SK-N-SH (cell line): ENCODE data around the gene WDR5B.

Experiments
- CTCF ChIP-seq: fragments of 200-600 bp; sonication (generic); IDR thresholded peaks from 2 replicates; pipeline ENCODE4 v1.6.1; 2017; ENCODE audit warnings: antibody characterized with exemption, mild to moderate bottlenecking, moderate library complexity
- FOSL2 ChIP-seq: IDR thresholded peaks from 2 replicates; pipeline ENCODE4 v1.4.0; 2012; ENCODE audit warnings: low read depth, mild to moderate bottlenecking, moderate library complexity, borderline replicate concordance
- MXI1 ChIP-seq: IDR thresholded peaks from 2 replicates; pipeline ENCODE4 v1.6.1; 2012; ENCODE audit warnings: mild to moderate bottlenecking, low read depth, low read length, improper control_type of control experiment
- POLR2AphosphoS5 ChIP-seq: IDR thresholded peaks from 2 replicates; pipeline ENCODE4 v1.6.1; 2012; ENCODE audit warnings: low read depth, low read length
- REST ChIP-seq: IDR thresholded peaks from 2 replicates; pipeline ENCODE4 v1.6.1; 2012; ENCODE audit warnings: mild to moderate bottlenecking, low read depth, low read length, moderate library complexity
- SMC3 ChIP-seq: IDR thresholded peaks from 2 replicates; pipeline ENCODE4 v1.6.1; 2012; ENCODE audit warnings: low read depth, low read length, improper control_type of control experiment
- USF1 ChIP-seq: IDR thresholded peaks from 2 replicates; pipeline ENCODE4 v1.4.0; 2012; ENCODE audit warnings: low read depth, borderline replicate concordance

- no peak for TF ChIP-seq MXI1
- TF ChIP-seq POLR2AphosphoS5: no peak
- no peak for TF ChIP-seq USF1
- no peak for TF ChIP-seq SMC3
- no peak for TF ChIP-seq CTCF
- TF ChIP-seq FOSL2: no peak
- no peak for TF ChIP-seq REST
These were observed 25.2 kb downstream of the WDR5B start for GRCh38 chr3:122390665-122391064.
